ENCODE results near the gene RNF111. TPM values are rescaled to one million over a fixed set of nuclear protein-coding genes. Genes with fewer than 3 reads are reported as not detected.

The RNF111 gene
- total and polyA plus RNA-seq, 3 donors from 2014 or later: 23.1 to 32.8 (median 26.8) TPM

GRCh38 chr15:59042041-59042440 is 54.6 kb downstream of the RNF111 start:
- 89% methylated on average over 6 of the region's 6 CpGs for WGBS, 2 donors
- H3K9me3 ChIP-seq: no peaks in the 10 kb centered on the region

GRCh38 chr15:59048897-59049296 is 61.4 kb downstream of the RNF111 start:
- Histone ChIP-seq H3K9me3 (no peaks in the 10 kb centered on the region), H3K36me3 (ENCODE audit: low read depth, missing control alignments) (no peaks in the 10 kb centered on the region), H3K27ac (no peak overlapping the region), H3K4me1 (no peaks in the 10 kb centered on the region), H3K4me3 (no peak overlapping the region), H3K27me3 (no peaks in the 10 kb centered on the region)
- DNase-seq: no peak
- WGBS, 2 donors: 94 to 98% methylated on average over 3 of the region's 3 CpGs
- intact Hi-C loops (cut with DNase I; ENCODE audit: low total_unique reads): no loop called here
- TF ChIP-seq CTCF (IDR thresholded peaks at IDR 0.05) (no peak), POLR2A (IDR thresholded peaks at IDR 0.05) (no peak)

More at GRCh38 chr15:59042041-59042440, 54.6 kb downstream of the RNF111 start:
- Histone ChIP-seq H3K27me3 (no peaks in the 10 kb centered on the region), H3K27ac (no peak overlapping the region), H3K4me1 (no peaks in the 10 kb centered on the region), H3K36me3 (ENCODE audit: low read depth, missing control alignments) (no peaks in the 10 kb centered on the region), H3K4me3 (no peak overlapping the region)
- intact Hi-C loops (cut with DNase I; ENCODE audit: low total_unique reads): no loop called here
- TF ChIP-seq POLR2A (IDR thresholded peaks at IDR 0.05): no peak
- no peak for TF ChIP-seq CTCF (IDR thresholded peaks at IDR 0.05)
- no peak for DNase-seq

- TF ChIP-seq POLR2A (IDR thresholded peaks at IDR 0.05) (no peak), CTCF (IDR thresholded peaks at IDR 0.05) (no peak)
- no peaks in the 10 kb centered on the region for H3K9me3 ChIP-seq
- no peak overlapping the region for H3K4me3 ChIP-seq
- no peak overlapping the region for H3K27ac ChIP-seq
- no peaks in the 10 kb centered on the region for H3K4me1 ChIP-seq
- H3K27me3 ChIP-seq: no peaks in the 10 kb centered on the region
- intact Hi-C loops (cut with DNase I; ENCODE audit: low total_unique reads): no loop called here
- WGBS, 2 donors: 81 to 91% methylated on average over 2 of the region's 2 CpGs
- DNase-seq: no peak
- H3K36me3 ChIP-seq (ENCODE audit: low read depth, missing control alignments): no peaks in the 10 kb centered on the region
Measured at GRCh38 chr15:59051873-59052861, 64.7 kb downstream of the RNF111 start.

GRCh38 chr15:59052915-59053407 is 65.5 kb downstream of the RNF111 start:
- Histone ChIP-seq H3K4me1 (no peaks in the 10 kb centered on the region), H3K9me3 (no peaks in the 10 kb centered on the region), H3K27ac (no peak overlapping the region), H3K4me3 (no peak overlapping the region), H3K36me3 (ENCODE audit: low read depth, missing control alignments) (no peaks in the 10 kb centered on the region), H3K27me3 (no peaks in the 10 kb centered on the region)
- intact Hi-C loops (cut with DNase I; ENCODE audit: low total_unique reads): no loop called here
- 63 to 65% methylated on average over 3 of the region's 3 CpGs for WGBS, 2 donors
- TF ChIP-seq POLR2A (IDR thresholded peaks at IDR 0.05) (no peak), CTCF (IDR thresholded peaks at IDR 0.05) (no peak)
- no peak for DNase-seq
